Osteocyte (in vitro differentiated cells): ENCODE data around the gene SPAG16. TPM values are rescaled to one million over a fixed set of nuclear protein-coding genes. Genes with fewer than 3 reads are reported as not detected.
"Not testable (repeated sequence)": the region's sequence is repeated elsewhere in the genome, so short reads cannot be mapped to it uniquely, and the experiment has no call there.

Source experiments
- DNase-seq: peaks from one replicate; pipeline ENCODE4 v3.0.0; 2021; ENCODE audit warnings: mixed read lengths; ENCODE audit not compliant: unreplicated experiment; ENCODE audit errors: extremely low spot score
- H3K27ac Mint-ChIP-seq: one replicate; pipeline ENCODE4 v1.8.0; 2021; ENCODE audit warnings: mild to moderate bottlenecking, mixed read lengths; ENCODE audit not compliant: unreplicated experiment
- H3K27me3 Mint-ChIP-seq: one replicate; pipeline ENCODE4 v1.8.0; 2021; ENCODE audit warnings: mixed read lengths; ENCODE audit not compliant: unreplicated experiment
- H3K36me3 Mint-ChIP-seq: one replicate; pipeline ENCODE4 v1.8.0; 2021; ENCODE audit warnings: mixed read lengths; ENCODE audit not compliant: unreplicated experiment
- H3K4me1 Mint-ChIP-seq: one replicate; pipeline ENCODE4 v1.8.0; 2021; ENCODE audit warnings: mixed read lengths; ENCODE audit not compliant: unreplicated experiment
- H3K4me3 Mint-ChIP-seq: one replicate; pipeline ENCODE4 v1.8.0; 2021; ENCODE audit warnings: mild to moderate bottlenecking, moderate library complexity, mixed read lengths; ENCODE audit not compliant: unreplicated experiment
- H3K9me3 Mint-ChIP-seq: one replicate; pipeline ENCODE4 v1.8.0; 2021; ENCODE audit warnings: mixed read lengths; ENCODE audit not compliant: unreplicated experiment
- total RNA-seq: library from RNA; stranded (reverse); gene quantifications from 2 replicates; pipeline ENCODE4 v1.2.1, GENCODE V29; 2021
- TF ChIP-seq, protein P1 (sequence below): fragments of 200-600 bp; sonication (generic); IDR thresholded peaks from 2 replicates; pipeline ENCODE4 v1.5.0; 2021; ENCODE audit warnings: antibody characterized with exemption, mild to moderate bottlenecking, moderate library complexity

The SPAG16 gene
- total RNA-seq, 1 donor from 2014 or later: 20.7 TPM

- Mint-ChIP-seq H3K27ac (no peak overlapping the region), H3K27me3 (peaks cover 9% of the 10 kb centered on the region), H3K36me3 (no peaks in the 10 kb centered on the region), H3K4me1 (no peaks in the 10 kb centered on the region), H3K4me3 (no peak overlapping the region), H3K9me3 (no peaks in the 10 kb centered on the region)
- no peak for DNase-seq
- TF ChIP-seq, protein P1, sequence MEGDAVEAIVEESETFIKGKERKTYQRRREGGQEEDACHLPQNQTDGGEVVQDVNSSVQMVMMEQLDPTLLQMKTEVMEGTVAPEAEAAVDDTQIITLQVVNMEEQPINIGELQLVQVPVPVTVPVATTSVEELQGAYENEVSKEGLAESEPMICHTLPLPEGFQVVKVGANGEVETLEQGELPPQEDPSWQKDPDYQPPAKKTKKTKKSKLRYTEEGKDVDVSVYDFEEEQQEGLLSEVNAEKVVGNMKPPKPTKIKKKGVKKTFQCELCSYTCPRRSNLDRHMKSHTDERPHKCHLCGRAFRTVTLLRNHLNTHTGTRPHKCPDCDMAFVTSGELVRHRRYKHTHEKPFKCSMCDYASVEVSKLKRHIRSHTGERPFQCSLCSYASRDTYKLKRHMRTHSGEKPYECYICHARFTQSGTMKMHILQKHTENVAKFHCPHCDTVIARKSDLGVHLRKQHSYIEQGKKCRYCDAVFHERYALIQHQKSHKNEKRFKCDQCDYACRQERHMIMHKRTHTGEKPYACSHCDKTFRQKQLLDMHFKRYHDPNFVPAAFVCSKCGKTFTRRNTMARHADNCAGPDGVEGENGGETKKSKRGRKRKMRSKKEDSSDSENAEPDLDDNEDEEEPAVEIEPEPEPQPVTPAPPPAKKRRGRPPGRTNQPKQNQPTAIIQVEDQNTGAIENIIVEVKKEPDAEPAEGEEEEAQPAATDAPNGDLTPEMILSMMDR: no peak
These were observed 398.0 kb downstream of the SPAG16 start for GRCh38 chr2:213682276-213682675.

GRCh38 chr2:213688133-213688532 is 403.9 kb downstream of the SPAG16 start:
- TF ChIP-seq, protein P1: no peak
- Mint-ChIP-seq H3K4me1 (no peaks in the 10 kb centered on the region), H3K9me3 (no peaks in the 10 kb centered on the region), H3K4me3 (no peak overlapping the region), H3K27ac (no peak overlapping the region), H3K27me3 (no peaks in the 10 kb centered on the region), H3K36me3 (no peaks in the 10 kb centered on the region)
- no peak for DNase-seq

GRCh38 chr2:213688825-213689224 is 404.6 kb downstream of the SPAG16 start:
- not testable (repeated sequence) for H3K4me1 Mint-ChIP-seq, H3K27me3 Mint-ChIP-seq, H3K27ac Mint-ChIP-seq, H3K36me3 Mint-ChIP-seq, H3K4me3 Mint-ChIP-seq, H3K9me3 Mint-ChIP-seq, DNase-seq

- Mint-ChIP-seq H3K4me3 (no peak overlapping the region), H3K36me3 (no peaks in the 10 kb centered on the region), H3K9me3 (no peaks in the 10 kb centered on the region), H3K4me1 (no peaks in the 10 kb centered on the region), H3K27me3 (no peaks in the 10 kb centered on the region), H3K27ac (no peak overlapping the region)
- TF ChIP-seq, protein P1: no peak
- no peak for DNase-seq
These were observed 405.3 kb downstream of the SPAG16 start for GRCh38 chr2:213689585-213689984.

- no peaks in the 10 kb centered on the region for H3K9me3 Mint-ChIP-seq
- H3K27ac Mint-ChIP-seq: no peak overlapping the region
- no peaks in the 10 kb centered on the region for H3K27me3 Mint-ChIP-seq
- TF ChIP-seq, protein P1: no peak
- H3K4me3 Mint-ChIP-seq: no peak overlapping the region
- no peaks in the 10 kb centered on the region for H3K36me3 Mint-ChIP-seq
- no peaks in the 10 kb centered on the region for H3K4me1 Mint-ChIP-seq
- no peak for DNase-seq
These were observed 407.1 kb downstream of the SPAG16 start for GRCh38 chr2:213691351-213691750.

- TF ChIP-seq, protein P1: no peak
- no peak overlapping the region for H3K4me3 Mint-ChIP-seq
These were observed 412.2 kb downstream of the SPAG16 start for GRCh38 chr2:213696442-213696841.

GRCh38 chr2:213701365-213701764 is 417.1 kb downstream of the SPAG16 start:
- H3K36me3 Mint-ChIP-seq, H3K27me3 Mint-ChIP-seq, H3K4me3 Mint-ChIP-seq, DNase-seq, H3K4me1 Mint-ChIP-seq, H3K27ac Mint-ChIP-seq, H3K9me3 Mint-ChIP-seq: not testable (repeated sequence)

More at GRCh38 chr2:213696442-213696841, 412.2 kb downstream of the SPAG16 start:
- no peaks in the 10 kb centered on the region for H3K36me3 Mint-ChIP-seq
- H3K9me3 Mint-ChIP-seq: no peaks in the 10 kb centered on the region
- no peak for DNase-seq
- no peaks in the 10 kb centered on the region for H3K27me3 Mint-ChIP-seq
- no peak overlapping the region for H3K27ac Mint-ChIP-seq
- no peaks in the 10 kb centered on the region for H3K4me1 Mint-ChIP-seq
